Measurements from ENCODE around the gene STRBP.

- TF ChIP-seq, protein P1, sequence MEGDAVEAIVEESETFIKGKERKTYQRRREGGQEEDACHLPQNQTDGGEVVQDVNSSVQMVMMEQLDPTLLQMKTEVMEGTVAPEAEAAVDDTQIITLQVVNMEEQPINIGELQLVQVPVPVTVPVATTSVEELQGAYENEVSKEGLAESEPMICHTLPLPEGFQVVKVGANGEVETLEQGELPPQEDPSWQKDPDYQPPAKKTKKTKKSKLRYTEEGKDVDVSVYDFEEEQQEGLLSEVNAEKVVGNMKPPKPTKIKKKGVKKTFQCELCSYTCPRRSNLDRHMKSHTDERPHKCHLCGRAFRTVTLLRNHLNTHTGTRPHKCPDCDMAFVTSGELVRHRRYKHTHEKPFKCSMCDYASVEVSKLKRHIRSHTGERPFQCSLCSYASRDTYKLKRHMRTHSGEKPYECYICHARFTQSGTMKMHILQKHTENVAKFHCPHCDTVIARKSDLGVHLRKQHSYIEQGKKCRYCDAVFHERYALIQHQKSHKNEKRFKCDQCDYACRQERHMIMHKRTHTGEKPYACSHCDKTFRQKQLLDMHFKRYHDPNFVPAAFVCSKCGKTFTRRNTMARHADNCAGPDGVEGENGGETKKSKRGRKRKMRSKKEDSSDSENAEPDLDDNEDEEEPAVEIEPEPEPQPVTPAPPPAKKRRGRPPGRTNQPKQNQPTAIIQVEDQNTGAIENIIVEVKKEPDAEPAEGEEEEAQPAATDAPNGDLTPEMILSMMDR (IDR thresholded peaks at IDR 0.05), result no peak
- TF ChIP-seq POLR2A (IDR thresholded peaks at IDR 0.05), result no peak
Observed at GRCh38 chr9:123238365-123238764, 30.0 kb downstream of the STRBP start.

All from testis (tissue), 2 donors.